GM18517 (cell line): ENCODE data around the gene CENATAC.
"Not testable (repeated sequence)": the region's sequence is repeated elsewhere in the genome, so short reads cannot be mapped to it uniquely, and the experiment has no call there.

Experiments used
- ATAC-seq: cut with Tn5 transposase; IDR thresholded peaks from one replicate; pipeline ENCODE4 v1.9.1; 2021; ENCODE audit warnings: mild to moderate bottlenecking, moderate library complexity; ENCODE audit not compliant: unreplicated experiment

The CENATAC gene

DNA sequence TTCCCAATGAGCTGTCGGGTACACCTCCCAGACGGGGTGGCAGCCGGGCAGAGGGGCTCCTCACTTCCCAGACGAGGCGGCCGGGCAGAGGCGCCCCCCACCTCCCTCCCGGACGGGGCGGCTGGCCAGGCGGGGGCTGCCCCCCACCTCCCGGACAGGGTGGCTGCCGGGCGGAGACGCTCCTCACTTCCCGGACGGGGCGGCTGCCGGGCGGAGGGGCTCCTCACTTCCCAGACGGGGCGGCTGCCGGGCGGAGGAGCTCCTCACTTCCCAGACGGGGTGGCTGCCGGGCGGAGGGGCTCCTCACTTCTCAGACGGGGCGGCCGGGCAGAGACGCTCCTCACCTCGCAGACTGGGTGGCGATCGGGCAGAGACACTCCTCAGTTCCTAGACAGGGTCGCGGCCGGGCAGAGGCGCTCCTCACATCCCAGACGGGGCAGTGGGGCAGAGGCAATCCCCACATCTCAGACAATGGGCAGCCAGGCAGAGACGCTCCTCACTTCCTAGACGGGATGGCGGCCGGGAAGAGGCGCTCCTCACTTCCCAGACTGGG, 6.4 kb upstream of the CENATAC start:
- not testable (repeated sequence) for ATAC-seq

DNA sequence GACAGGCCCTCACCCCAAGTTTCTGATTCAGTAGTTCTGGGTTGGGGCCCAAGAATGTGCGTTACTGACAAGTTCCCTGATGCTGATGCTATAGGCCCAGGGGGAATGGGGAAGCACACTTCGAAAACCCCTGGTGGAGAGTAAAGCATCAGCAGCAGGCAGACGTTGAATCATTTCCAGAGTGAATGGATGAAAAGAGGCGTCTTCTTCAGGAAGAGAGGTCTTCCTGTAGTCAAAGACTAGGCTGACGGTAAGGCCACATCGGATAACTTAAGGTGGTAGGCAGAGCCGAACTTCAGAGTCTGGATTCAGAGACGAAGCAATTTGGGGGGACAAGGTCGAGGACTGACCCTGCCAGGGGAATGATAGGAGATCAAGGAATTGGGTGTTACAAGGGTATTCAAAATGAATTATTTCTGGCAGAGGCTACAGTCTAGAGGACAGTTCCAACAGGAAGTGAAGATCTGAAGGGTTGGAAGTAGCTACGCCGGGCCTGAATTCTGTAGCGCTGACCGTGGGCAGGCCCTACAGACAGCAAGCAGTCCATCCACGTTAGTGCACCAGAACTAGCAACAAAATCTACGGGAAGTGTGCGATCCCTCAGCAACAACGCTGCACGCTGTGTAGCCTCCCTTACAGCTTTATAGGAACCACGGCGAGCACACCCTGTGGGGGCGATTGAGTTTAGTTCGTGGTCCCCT, 862 bp upstream of the CENATAC start:
- ATAC-seq = peak; percentile 13

- ATAC-seq = no peak
Measured at GRCh38 chr11:118998388-118998717, 415 bp downstream of the CENATAC start.

GRCh38 chr11:118998822-118999221, 884 bp downstream of the CENATAC start:
- no peak for ATAC-seq

DNA sequence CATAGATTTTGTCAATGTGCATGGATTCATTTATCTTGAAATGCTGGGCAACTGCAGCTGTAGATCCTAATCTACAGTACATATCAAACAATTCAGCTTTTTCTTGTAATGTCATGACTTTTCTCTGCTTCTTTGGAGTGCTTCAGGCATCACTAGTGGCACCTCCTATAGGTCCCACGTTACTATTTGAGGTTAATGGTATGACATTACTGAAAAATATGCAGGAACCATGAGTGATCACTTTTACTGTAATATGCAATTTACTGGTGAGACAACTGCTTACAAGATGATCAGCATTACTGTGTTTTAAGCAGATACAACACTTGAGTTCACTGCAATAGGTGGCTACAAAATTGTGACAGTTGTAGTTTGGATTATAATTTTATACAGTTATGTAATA, 3.0 kb downstream of the CENATAC start:
- ATAC-seq = no peak

- no peak for ATAC-seq
Measured at GRCh38 chr11:119006656-119007055, 8.7 kb downstream of the CENATAC start.

GRCh38 chr11:119011476-119012053, 13.6 kb downstream of the CENATAC start:
- ATAC-seq = no peak

DNA sequence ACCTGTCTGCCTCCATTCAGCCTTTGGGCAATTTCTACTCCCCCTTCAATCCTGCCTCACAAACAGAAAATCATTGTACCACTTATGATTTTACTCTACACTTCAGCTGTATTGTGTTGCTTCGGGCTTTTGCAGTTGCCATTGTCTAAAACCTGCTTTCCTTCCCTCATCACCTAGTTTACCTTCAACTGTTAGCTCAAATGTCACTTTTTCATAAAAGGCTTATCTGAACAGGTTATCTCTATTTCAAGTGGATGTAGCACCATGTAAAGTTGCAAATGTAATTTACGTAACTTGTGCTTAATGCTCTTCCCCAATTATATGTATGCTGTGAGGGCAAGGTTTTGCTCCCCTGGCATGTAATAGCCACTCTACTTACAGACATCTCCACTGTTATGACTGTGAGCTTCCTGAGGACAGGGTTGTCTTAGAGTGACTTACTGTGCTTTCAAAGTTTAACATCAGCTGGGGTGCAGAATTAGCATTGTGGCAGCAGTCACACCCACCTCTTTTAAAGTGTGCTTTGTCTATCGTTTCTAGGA, 14.8 kb downstream of the CENATAC start:
- ATAC-seq = no peak

GRCh38 chr11:119014209-119014924, 16.4 kb downstream of the CENATAC start:
- ATAC-seq = no peak

DNA sequence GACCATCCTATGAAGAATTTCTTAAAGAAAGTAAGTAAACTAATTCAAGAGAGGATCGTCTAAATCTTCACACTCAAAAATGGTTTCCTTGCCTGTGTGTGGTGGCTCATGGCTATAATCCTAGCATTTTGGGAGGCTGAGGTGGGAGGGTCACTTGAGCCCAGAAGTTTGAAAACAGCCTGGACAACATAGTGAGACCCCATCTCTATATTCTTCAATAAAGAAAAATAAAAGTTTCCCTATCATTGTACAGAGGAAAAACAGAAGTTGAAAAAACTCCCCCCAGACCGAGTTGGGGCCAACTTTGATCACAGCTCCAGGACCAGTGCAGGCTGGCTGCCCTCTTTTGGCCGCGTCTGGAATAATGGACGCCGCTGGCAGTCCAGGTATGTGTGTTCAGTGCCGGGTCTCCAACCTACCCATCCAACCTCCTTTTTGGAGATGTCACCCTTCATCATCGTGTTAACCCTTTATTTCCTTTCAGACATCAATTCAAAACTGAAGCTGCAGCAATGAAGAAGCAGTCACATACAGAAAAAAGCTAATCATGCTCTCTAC, 17.2 kb downstream of the CENATAC start:
- ATAC-seq = no peak

- ATAC-seq = no peak
Measured at GRCh38 chr11:119016216-119017009, 18.5 kb downstream of the CENATAC start.

GRCh38 chr11:119017377-119017776, 19.4 kb downstream of the CENATAC start:
- ATAC-seq = not testable (repeated sequence)

DNA sequence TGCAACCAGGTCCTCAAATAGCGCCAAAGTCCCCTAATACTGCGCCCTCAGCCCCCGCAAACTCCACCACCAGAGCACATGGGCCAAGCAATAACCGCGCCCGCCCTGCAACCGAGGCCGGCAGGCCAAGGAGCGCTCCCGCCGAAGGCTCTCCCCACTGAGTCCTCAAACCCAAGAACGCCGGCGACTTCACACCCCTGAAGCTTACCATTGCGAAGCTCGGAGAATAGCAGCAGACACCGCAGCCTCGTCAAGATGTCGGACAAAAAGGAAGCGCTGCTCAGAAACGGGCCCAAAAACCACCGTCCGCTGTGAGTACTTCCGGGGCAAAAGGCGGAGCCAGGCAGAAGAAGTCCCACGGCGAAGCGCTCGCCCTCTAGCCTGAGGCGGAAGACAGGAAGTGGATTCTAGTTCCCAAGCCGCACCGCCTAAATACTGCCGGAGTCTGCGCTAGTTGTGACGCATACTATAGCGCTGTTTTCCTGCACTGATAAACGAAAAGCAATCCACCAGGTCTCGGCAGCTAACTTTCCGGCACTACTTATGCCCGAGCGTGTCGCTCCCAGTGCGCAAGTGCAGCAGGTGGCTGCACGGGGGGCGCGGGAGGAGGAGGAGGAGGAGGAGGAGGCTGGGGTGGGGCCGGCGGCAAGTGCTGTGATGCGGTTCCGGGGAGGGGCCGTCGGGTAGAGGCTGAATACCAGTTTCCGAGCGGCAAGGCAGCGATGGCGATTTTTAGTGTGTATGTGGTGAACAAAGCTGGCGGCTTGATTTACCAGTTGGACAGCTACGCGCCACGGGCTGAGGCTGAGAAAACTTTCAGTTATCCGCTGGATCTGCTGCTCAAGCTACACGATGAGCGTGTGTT, 20.4 kb downstream of the CENATAC start, which contains the start of the genes RPS25 and TRAPPC4:
Gene RPS25, minus strand, starts transcription at position 270 of the 865 bp plus-strand sequence. Its CDS starts 59 bp downstream, at position 211.
Gene TRAPPC4, plus strand, starts transcription at position 693 of the 865 bp plus-strand sequence. Its CDS starts 30 bp downstream, at position 723.
- ATAC-seq = peak; percentile 83

DNA sequence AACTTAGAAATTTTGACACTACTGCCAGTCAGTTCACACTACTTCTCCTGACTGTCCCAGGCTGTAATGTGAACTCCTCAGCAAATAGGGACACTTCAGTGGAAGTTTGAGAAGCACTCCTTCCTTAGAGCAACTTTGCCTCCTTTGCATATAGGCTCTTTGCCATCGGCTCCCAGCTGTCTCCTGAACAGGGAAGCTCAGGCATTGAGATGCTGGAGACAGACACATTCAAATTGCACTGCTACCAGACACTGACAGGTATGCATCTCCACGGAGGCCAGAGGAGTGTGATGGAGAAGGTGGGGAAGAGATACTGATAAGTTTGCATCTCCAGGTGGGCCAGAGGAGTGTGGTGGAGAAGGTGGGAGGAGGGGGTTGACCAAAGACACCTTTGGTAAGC, 22.1 kb downstream of the CENATAC start:
- no peak for ATAC-seq

DNA sequence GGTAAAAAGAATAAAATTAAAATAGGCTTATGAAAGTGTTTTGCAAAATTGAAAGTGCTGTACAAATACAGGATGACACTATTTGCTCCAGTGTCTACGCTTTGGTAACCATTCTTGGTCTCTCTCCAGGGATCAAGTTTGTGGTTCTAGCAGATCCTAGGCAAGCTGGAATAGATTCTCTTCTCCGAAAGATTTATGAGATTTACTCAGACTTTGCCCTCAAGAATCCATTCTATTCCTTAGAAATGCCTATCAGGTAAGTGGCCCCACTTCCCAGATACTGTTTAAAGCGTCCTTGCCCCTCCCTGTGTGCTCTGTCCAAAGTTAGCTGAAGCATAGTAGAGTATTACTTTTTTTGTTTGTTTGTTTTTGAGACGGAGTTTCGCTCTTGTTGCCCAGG, 23.7 kb downstream of the CENATAC start:
- ATAC-seq = no peak

GRCh38 chr11:119023741-119024140, 25.8 kb downstream of the CENATAC start:
- ATAC-seq = no peak

DNA sequence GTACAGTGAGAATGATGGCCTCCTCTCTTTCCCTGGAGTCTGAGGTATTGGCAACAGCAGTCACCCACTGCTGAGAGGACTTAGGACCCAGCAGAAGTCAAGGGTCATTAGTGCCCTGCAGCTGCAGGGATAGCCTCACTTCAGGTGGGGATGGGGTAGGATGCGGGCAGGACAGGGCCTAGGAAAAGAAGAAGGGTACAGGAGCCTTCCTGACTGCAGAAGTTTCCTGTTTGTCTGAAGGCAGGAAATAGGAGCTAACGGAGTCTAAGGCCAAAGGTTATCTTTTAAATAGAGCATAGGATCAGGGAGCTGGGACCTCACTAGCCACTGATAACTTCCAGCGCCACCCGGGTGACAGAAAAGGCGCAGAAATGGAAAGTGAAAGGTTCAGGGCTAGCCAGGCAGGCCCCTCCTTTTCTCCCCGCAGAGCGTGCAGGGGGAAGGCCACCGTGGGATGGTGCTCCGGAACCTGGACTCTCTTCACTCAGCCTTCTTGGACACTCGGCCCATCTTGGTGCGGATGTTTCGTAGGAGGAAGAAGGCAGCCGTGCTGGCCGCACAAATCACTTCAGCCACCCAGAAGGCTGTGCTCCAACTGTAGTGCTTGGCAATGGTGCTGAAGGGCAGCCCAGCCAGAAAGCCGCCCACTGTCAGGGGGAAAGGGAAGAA, 26.6 kb downstream of the CENATAC start:
- no peak for ATAC-seq

- no peak for ATAC-seq
Measured at GRCh38 chr11:119025099-119025473, 27.1 kb downstream of the CENATAC start.

GRCh38 chr11:119025541-119025940, 27.6 kb downstream of the CENATAC start:
- ATAC-seq = no peak
